IPS-18a (cell line): Measurements from ENCODE around the gene PKD1.
A peak's percentile ranks its signal among the peaks of the same experiment; 100 is the strongest.
"Not testable (repeated sequence)": the region's sequence is repeated elsewhere in the genome, so short reads cannot be mapped to it uniquely, and the experiment has no call there.

ENCODE experiments used
- H3K27ac ChIP-seq: one replicate; pipeline ENCODE4 v1.5.1; 2013; ENCODE audit warnings: low read length
- H3K27me3 ChIP-seq: one replicate; pipeline ENCODE4 v1.6.1; 2013; ENCODE audit warnings: mild to moderate bottlenecking, low read length; ENCODE audit not compliant: control insufficient read depth, insufficient read depth
- H3K36me3 ChIP-seq: one replicate; pipeline ENCODE4 v1.6.1; 2013; ENCODE audit warnings: low read depth, low read length; ENCODE audit not compliant: control insufficient read depth
- H3K4me1 ChIP-seq: one replicate; pipeline ENCODE4 v1.6.1; 2013; ENCODE audit warnings: low read depth, low read length; ENCODE audit not compliant: control insufficient read depth
- H3K4me3 ChIP-seq: one replicate; pipeline ENCODE4 v1.5.1; 2013; ENCODE audit warnings: low read length
- H3K9ac ChIP-seq: one replicate; pipeline ENCODE4 v1.6.1; 2013; ENCODE audit warnings: mild to moderate bottlenecking, low read length, moderate library complexity
- H3K9me3 ChIP-seq: one replicate; pipeline ENCODE4 v1.6.1; 2013; ENCODE audit warnings: low read depth, low read length; ENCODE audit not compliant: control insufficient read depth

PKD1 gene

GRCh38 chr16:2126161-2126743 is 9.4 kb downstream of the PKD1 start:
- H3K4me1 ChIP-seq, H3K27me3 ChIP-seq, H3K9me3 ChIP-seq, H3K36me3 ChIP-seq, H3K4me3 ChIP-seq, H3K9ac ChIP-seq, H3K27ac ChIP-seq: not testable (repeated sequence)

- not testable (repeated sequence) for H3K4me3 ChIP-seq, H3K9me3 ChIP-seq, H3K36me3 ChIP-seq, H3K27me3 ChIP-seq, H3K27ac ChIP-seq, H3K4me1 ChIP-seq
- H3K9ac ChIP-seq: peak overlapping the region; percentile 28
These were observed 10.1 kb downstream of the PKD1 start for GRCh38 chr16:2125609-2126008.

- not testable (repeated sequence) for H3K4me1 ChIP-seq, H3K27me3 ChIP-seq, H3K9me3 ChIP-seq, H3K4me3 ChIP-seq, H3K27ac ChIP-seq, H3K36me3 ChIP-seq
- H3K9ac ChIP-seq: peak overlapping the region; percentile 28
These were observed 10.8 kb downstream of the PKD1 start for GRCh38 chr16:2124694-2125444.

- not testable (repeated sequence) for H3K4me3 ChIP-seq, H3K4me1 ChIP-seq, H3K27me3 ChIP-seq, H3K9me3 ChIP-seq, H3K36me3 ChIP-seq, H3K27ac ChIP-seq
- peak overlapping the region; percentile 12 for H3K9ac ChIP-seq
These were observed 11.4 kb downstream of the PKD1 start for GRCh38 chr16:2124377-2124693.

- H3K9me3 ChIP-seq, H3K9ac ChIP-seq, H3K27me3 ChIP-seq, H3K4me1 ChIP-seq, H3K27ac ChIP-seq, H3K36me3 ChIP-seq, H3K4me3 ChIP-seq: not testable (repeated sequence)
These were observed 11.9 kb downstream of the PKD1 start for GRCh38 chr16:2123706-2124376.

- H3K9ac ChIP-seq, H3K4me3 ChIP-seq, H3K9me3 ChIP-seq, H3K36me3 ChIP-seq, H3K27ac ChIP-seq, H3K4me1 ChIP-seq, H3K27me3 ChIP-seq: not testable (repeated sequence)
These were observed 12.6 kb downstream of the PKD1 start for GRCh38 chr16:2122934-2123683.

GRCh38 chr16:2122429-2122828 is 13.3 kb downstream of the PKD1 start:
- H3K27me3 ChIP-seq: no peaks in the 10 kb centered on the region
- peaks cover 3% of the 10 kb centered on the region for H3K4me1 ChIP-seq
- no peaks in the 10 kb centered on the region for H3K9me3 ChIP-seq
- H3K36me3 ChIP-seq: no peaks in the 10 kb centered on the region
- no peak overlapping the region for H3K9ac ChIP-seq
- no peak overlapping the region for H3K27ac ChIP-seq
- H3K4me3 ChIP-seq: no peak overlapping the region

- H3K4me3 ChIP-seq: no peak overlapping the region
- H3K9me3 ChIP-seq: no peaks in the 10 kb centered on the region
- H3K9ac ChIP-seq: no peak overlapping the region
- H3K27me3 ChIP-seq: no peaks in the 10 kb centered on the region
- no peaks in the 10 kb centered on the region for H3K36me3 ChIP-seq
- H3K4me1 ChIP-seq: peaks cover 3% of the 10 kb centered on the region
- H3K27ac ChIP-seq: no peak overlapping the region
These were observed 13.8 kb downstream of the PKD1 start for GRCh38 chr16:2121853-2122252.

GRCh38 chr16:2121325-2121724 is 14.4 kb downstream of the PKD1 start:
- not testable (repeated sequence) for H3K9me3 ChIP-seq, H3K27ac ChIP-seq, H3K4me3 ChIP-seq, H3K9ac ChIP-seq, H3K36me3 ChIP-seq, H3K4me1 ChIP-seq, H3K27me3 ChIP-seq

GRCh38 chr16:2117960-2118722 is 17.6 kb downstream of the PKD1 start:
- H3K36me3 ChIP-seq, H3K27ac ChIP-seq, H3K9me3 ChIP-seq, H3K9ac ChIP-seq, H3K4me1 ChIP-seq, H3K27me3 ChIP-seq, H3K4me3 ChIP-seq: not testable (repeated sequence)

- not testable (repeated sequence) for H3K4me1 ChIP-seq, H3K27me3 ChIP-seq, H3K9me3 ChIP-seq, H3K27ac ChIP-seq, H3K9ac ChIP-seq, H3K36me3 ChIP-seq, H3K4me3 ChIP-seq
These were observed 18.4 kb downstream of the PKD1 start for GRCh38 chr16:2117341-2117740.
